ENCODE measurements around the gene DAND5. TPM values are rescaled to one million over a fixed set of nuclear protein-coding genes. Genes with fewer than 3 reads are reported as not detected.
"Not testable (repeated sequence)": the region's sequence is repeated elsewhere in the genome, so short reads cannot be mapped to it uniquely, and the experiment has no call there.

The DAND5 gene
- polyA plus RNA-seq, 3 donors: 0.07 to 0.18 TPM; not detected in 1

DNA sequence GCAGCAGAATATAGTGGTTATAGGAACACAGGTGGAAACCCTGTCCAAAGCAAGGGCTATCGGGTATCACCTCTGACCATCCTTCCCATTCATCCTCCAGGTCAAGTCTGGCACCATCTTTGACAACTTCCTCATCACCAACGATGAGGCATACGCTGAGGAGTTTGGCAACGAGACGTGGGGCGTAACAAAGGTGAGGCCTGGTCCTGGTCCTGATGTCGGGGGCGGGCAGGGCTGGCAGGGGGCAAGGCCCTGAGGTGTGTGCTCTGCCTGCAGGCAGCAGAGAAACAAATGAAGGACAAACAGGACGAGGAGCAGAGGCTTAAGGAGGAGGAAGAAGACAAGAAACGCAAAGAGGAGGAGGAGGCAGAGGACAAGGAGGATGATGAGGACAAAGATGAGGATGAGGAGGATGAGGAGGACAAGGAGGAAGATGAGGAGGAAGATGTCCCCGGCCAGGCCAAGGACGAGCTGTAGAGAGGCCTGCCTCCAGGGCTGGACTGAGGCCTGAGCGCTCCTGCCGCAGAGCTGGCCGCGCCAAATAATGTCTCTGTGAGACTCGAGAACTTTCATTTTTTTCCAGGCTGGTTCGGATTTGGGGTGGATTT, 25.8 kb upstream of the DAND5 start:
- DNase-seq (ENCODE audit: extremely low read depth in 1 of 11, low read depth in 9 of 11, low spot score in 4 of 11): no peak

DNA sequence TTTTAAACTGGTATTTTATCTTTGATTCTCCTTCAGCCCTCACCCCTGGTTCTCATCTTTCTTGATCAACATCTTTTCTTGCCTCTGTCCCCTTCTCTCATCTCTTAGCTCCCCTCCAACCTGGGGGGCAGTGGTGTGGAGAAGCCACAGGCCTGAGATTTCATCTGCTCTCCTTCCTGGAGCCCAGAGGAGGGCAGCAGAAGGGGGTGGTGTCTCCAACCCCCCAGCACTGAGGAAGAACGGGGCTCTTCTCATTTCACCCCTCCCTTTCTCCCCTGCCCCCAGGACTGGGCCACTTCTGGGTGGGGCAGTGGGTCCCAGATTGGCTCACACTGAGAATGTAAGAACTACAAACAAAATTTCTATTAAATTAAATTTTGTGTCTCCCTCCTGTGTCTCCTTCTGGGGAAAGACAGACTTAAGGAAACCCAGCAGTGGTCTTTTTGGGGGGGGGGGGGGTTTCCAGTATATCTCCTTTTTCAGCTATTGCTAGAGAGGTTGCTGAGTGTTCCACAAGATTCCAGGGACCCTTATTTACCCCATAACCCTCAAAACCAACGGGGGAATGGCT, 25.2 kb upstream of the DAND5 start:
- DNase-seq (ENCODE audit: extremely low read depth in 1 of 11, low read depth in 9 of 11, low spot score in 4 of 11): no peak

DNA sequence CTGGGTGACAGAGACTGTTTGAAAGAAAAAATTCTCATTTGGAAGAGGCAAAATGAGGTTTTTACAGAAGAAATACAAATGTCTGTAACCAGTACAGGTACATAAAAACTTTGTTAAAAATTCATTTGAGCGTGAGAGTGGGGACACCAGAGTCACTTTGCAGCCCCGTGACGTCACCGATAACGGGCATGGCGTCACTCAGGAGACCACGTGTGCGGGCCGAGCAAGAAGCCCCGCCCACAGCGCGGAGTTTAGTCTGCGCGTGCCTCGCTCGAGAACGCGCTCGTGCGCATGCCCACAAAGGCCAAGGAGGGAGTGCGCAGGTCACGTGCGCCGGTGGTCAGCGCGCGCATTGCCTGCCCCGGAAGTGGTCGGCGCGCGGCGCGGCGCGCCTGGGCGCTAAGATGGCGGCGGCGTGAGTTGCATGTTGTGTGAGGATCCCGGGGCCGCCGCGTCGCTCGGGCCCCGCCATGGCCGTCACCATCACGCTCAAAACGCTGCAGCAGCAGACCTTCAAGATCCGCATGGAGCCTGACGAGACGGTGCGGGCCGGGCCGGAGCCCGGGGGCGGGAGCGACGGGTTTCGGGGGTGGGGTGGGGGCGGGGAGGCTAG, 23.8 kb upstream of the DAND5 start, which contains the start of gene RAD23A:
Gene RAD23A, plus strand, starts transcription at position 384 of the 613 bp plus-strand sequence. Its CDS starts 87 bp downstream, at position 471.
- peak; percentile 94 to 99 (median 97) for DNase-seq (ENCODE audit: extremely low read depth in 1 of 11, low read depth in 9 of 11, low spot score in 4 of 11)

DNA sequence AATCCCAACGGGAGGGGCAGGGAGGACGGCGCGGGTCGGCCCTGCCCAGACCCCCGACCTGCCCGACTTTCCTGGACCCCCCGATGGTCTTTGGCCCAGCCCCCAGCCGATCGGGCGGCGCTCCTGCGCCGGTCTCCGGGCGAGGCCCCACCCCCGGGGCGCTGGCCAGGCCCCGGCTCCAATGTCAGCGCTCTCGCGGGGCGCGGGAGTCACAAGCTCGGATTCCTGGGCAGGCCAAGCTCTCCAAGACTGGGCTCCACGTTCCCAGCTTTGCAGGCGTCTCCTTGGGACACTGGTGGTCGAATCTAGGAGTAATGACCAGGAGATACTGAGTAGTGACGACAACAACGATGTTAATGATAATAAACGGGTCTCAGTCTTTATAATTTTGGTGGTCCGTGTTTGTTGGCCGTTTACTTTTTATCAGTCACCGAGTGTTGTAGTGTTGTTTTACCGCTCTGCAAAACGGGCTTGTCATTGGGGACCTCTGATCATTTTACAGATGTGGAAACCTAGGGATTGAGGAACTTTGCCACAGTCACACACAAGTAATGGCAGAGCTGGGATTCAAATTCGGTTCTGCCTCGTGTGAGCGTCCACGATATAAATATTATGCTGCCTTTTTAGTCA, 23.2 kb upstream of the DAND5 start:
- peak in 2 of 11 donors; percentile 48 to 65 for DNase-seq (ENCODE audit: extremely low read depth in 1 of 11, low read depth in 9 of 11, low spot score in 4 of 11)

DNA sequence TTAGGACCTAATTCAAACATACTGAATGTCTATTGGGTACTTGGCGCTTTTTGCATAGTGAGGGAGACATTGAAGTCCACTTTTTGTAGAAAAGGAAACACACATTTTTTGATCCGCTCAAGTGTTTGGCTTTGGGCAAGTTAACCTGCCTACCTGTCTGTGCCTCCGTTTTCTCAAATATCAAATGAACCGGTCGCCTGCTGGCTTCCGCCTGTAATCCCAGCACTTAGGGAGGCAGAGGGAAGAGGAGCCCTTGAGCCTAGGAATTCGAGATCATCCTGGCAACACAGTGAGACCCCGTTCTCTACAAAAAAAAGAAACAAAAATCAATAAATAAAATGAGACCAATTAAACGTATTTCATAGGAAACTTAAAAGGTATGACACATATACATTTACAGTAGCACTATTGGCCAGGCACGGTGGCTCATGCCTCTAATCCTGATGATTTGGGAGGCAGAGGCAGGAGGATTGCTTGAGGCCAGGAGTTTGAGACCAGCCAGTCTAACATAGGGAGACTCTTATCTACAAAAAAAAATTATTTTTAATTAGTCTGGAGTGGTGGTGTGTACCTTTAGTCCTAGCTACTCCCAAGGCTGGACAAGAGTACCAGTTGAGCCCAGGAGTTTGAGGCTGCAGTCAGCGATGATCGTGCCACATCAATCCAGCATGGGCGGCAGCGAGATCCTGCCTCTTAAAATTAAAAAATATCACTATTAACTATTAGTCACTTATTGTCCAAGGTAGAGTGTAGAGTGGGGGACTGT, 22.5 kb upstream of the DAND5 start:
- DNase-seq (ENCODE audit: extremely low read depth in 1 of 11, low read depth in 9 of 11, low spot score in 4 of 11): no peak

DNA sequence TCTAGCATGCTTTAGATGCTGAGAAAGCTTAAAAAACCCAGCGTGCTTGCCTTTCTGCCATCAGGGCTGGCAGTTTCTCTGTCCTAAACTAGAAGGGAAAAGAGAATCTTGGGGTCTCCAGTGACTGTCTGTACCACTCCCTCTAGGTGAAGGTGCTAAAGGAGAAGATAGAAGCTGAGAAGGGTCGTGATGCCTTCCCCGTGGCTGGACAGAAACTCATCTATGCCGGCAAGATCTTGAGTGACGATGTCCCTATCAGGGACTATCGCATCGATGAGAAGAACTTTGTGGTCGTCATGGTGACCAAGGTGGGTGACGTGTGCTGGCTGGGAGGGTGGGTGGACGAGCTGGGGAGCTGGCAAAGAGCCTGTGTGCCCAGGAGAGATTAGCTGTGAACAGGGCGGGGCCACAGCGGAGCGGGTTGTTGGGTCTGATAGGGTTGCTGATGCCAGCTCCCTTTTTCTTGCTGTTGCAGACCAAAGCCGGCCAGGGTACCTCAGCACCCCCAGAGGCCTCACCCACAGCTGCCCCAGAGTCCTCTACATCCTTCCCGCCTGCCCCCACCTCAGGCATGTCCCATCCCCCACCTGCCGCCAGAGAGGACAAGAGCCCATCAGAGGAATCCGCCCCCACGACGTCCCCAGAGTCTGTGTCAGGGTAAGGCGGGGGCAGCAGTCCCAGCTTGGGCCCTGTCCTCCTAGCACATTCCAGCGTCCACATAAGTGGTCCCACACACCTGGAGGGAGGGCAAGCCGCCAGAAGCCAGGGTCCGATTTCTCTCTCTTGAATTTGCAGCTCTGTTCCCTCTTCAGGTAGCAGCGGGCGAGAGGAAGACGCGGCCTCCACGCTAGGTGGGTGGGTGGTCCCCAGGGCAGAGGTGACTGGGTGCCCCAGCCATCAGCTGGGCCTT, 21.4 kb upstream of the DAND5 start:
- no peak for DNase-seq (ENCODE audit: extremely low read depth in 1 of 11, low read depth in 9 of 11, low spot score in 4 of 11)

DNA sequence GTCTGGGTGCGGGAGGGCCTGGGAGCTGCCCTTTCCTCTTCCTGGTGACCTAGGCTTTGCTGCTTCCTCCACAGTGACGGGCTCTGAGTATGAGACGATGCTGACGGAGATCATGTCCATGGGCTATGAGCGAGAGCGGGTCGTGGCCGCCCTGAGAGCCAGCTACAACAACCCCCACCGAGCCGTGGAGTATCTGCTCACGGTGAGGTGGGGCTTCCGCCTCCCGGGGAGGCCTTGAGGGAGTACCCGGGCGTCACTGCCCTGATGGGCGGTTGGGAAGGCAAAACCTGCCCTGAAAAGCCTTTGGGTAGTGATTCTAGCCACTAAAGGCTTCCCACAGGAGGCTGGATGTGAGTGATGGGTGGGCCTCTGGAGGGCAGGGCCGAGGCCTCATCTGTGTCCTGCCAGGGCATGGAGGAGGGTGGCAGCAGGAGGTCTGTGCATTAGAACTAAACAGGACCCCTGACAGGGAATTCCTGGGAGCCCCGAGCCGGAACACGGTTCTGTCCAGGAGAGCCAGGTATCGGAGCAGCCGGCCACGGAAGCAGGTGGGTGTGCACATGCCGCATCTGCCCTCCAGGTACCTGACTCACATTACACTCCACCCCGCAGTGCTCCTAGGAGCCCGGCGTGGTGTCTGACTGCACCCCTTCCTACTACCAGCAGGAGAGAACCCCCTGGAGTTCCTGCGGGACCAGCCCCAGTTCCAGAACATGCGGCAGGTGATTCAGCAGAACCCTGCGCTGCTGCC, 20.6 kb upstream of the DAND5 start:
- DNase-seq (ENCODE audit: extremely low read depth in 1 of 11, low read depth in 9 of 11, low spot score in 4 of 11): no peak

DNA sequence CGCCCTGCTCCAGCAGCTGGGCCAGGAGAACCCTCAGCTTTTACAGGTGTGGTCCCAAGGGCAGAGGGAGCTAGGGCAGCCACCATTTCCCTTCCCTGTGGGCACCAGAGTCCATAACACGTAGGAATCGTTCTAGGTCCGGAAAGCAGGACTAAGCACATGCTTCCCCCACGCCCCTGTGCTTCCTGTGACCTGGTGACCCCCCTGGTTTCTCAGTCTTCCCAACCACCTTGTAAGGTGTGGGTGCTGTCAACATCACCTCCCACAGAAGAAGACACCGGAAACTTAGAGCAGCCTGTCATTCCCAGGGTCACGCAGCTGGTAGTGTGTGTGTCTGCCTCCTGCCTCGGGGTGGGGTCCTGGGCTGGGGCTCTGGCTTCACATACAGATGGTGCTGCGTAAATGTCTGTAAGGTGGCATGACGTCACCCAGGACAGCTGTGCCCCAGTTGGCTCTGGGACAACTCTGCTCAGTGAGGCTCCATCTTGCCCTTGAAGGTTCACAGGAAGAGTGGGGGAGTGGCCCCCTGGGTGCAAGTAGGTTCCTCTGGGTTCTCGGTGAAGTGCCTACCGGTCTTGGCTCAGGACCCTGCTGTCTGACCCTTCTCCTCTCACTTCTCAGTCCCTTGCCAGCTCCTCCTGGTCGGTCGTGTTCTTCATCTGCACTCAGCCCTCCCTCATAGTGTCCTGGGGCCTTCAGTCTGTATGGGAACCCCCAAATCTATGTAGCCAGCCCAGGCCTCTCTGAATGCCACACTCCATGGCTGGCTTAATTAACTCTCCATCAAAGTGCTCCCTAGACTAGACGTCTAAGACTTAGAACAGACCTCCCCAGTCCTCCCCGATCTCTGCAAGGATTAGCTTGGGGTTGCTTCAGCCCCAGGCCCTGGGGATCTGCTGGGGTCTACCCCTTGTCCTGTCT, 19.8 kb upstream of the DAND5 start:
- DNase-seq (ENCODE audit: extremely low read depth in 1 of 11, low read depth in 9 of 11, low spot score in 4 of 11): no peak

DNA sequence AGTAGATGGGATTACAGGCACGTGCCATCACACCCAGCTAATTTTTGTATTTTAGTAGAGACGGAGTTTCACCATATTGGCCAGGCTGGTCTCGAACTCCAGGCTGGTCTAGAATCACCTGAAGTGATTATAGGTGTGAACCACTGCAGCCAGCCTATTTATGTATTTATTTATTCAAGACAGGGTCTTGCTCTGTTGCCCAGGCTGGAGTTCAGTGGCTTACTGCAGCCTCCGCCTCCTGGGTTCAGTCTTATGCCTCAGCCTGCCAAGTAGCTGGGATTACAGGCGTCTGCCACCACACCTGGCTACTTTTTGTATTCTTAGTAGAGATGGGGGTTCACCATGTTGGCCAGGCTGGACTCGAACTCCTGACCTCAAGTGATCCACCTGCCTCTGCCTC, 17.3 kb upstream of the DAND5 start:
- not testable (repeated sequence) for DNase-seq (ENCODE audit: extremely low read depth in 1 of 11, low read depth in 9 of 11, low spot score in 4 of 11)

DNA sequence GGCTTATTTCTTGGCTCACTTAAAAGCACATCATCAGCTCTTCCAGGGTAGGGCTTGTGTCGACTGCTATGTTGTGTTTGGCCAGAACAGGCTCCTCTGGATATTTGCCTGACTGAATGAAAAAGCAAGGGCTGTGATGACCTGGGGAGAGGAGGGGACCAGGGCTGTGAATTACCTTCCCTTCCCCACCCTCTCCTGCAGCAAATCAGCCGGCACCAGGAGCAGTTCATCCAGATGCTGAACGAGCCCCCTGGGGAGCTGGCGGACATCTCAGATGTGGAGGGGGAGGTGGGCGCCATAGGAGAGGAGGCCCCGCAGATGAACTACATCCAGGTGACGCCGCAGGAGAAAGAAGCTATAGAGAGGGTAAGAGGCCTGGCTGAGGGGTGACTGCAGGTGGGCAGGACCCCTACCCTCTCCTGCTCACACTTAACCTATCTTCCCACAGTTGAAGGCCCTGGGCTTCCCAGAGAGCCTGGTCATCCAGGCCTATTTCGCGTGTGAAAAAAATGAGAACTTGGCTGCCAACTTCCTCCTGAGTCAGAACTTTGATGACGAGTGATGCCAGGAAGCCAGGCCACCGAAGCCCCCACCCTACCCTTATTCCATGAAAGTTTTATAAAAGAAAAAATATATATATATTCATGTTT, 16.8 kb upstream of the DAND5 start:
- no peak for DNase-seq (ENCODE audit: extremely low read depth in 1 of 11, low read depth in 9 of 11, low spot score in 4 of 11)

DNA sequence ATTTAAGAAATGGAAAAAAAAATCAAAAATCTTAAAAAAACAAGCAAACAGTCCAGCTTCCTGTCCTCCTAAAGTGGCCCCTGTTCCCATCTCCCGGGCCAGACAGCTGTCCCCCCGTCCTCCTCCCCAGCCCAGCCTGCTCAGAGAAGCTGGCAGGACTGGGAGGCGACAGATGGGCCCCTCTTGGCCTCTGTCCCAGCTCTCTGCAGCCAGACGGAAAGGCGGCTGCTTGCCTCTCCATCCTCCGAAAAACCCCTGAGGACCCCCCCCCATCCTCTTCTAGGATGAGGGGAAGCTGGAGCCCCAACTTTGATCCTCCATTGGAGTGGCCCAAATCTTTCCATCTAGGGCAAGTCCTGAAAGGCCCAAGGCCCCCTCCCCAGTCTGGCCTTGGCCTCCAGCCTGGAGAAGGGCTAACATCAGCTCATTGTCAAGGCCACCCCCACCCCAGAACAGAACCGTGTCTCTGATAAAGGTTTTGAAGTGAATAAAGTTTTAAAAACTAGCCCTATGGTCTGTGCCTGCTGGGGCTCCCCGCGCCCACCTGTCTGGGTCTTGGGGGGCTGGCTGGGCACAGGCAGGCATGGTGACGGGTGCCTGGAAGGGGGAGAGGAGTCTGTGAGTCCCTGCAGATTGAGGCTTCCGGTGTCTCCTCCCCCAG, 16.1 kb upstream of the DAND5 start:
- DNase-seq (ENCODE audit: extremely low read depth in 1 of 11, low read depth in 9 of 11, low spot score in 4 of 11): no peak

DNA sequence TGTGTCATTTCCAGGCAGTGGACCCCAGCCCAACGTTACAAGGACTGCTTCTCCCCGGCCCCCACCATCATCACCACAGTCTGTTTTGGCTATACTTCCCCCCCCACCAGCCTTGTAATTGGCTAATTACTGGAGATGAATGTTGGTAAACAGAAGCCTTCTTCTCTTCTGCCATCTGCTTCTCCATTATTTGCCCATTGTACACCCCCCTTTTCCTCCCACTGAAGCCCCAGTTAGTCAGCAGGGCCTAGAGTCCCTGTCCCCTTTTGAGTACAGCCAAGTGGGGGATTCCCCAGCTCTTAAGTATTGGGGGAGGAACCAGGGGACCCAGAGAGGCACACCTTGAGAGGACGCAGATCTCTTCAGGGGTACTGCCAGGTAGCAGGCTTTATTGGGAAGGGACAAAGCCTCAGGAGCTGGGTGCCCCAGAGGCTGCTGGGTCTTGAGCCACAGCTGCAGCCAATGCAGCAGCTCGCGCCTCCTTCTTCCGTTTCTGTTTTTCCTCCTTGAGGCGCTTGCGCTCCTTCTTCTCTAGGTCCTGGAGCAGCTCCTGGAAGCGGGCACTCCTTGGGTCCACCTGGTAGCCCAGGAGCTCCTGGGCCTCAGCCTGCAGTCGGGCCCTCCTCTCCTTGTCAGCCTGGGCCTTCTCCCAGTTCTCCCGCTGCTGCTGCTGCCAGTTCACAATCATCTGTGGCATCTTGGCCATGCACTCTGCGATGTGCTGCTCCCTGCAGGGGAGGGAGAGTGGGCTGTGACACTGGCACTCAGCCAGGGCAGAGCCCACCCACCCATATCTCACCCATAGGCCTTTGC, 15.4 kb upstream of the DAND5 start:
- DNase-seq (ENCODE audit: extremely low read depth in 1 of 11, low read depth in 9 of 11, low spot score in 4 of 11): no peak

DNA sequence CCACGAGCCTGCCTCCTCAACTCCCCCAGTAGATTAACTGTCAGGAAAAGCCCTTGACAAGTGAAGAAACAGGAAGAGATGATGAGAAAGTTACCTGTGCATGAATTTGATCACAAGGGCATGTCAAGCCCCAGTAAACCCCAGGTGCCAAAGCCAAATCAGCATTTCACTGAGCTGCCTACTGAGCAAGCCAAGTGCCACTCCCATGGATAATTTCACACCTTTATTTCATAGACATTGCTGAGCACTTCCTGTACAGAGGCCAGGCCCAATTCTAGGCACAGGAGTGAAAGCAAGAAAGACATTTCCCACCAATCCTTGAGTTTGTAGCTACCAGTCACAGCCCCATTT, 14.8 kb upstream of the DAND5 start:
- DNase-seq (ENCODE audit: extremely low read depth in 1 of 11, low read depth in 9 of 11, low spot score in 4 of 11): no peak

DNA sequence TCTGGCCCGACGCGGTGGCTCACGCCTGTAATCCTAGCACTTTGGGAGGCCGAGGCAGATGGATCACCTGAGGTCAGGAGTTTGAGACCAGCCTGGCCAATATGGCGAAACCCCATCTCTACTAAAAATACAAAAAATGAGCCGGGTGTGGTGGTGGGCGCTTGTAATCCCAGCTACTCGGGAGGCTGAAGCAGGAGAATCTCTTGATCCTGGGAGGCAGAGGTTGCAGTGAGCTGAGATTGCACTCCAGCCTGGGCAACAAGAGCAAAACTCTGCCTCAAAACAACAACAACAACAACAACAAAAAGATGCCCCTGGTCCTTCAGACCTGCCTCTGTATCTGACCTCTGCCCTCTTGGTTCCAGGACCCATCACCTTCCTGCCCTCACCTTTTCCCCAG, 13.8 kb upstream of the DAND5 start:
- not testable (repeated sequence) for DNase-seq (ENCODE audit: extremely low read depth in 1 of 11, low read depth in 9 of 11, low spot score in 4 of 11)

DNA sequence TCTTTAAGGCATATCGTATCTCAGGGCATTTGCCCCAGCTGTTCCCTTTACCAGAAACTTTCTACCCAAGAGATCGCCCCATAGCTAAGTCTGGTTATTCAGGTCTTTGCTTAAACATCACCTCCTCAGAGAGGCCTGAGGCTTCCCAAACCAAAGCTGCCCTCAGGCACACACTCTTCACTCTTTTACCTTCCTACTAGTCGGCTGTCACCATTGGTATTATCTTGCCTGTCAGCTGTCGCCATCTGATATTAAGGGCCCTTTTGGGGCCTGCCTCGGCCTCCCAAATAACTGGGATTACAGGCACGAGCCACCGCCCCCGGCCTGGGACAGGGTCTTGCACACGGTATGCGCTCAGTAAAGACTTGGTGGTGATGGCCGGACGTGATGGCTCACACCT, 13.4 kb upstream of the DAND5 start:
- DNase-seq (ENCODE audit: extremely low read depth in 1 of 11, low read depth in 9 of 11, low spot score in 4 of 11): no peak
